Neural progenitor cell (in vitro differentiated cells): ENCODE results near the gene MGAM2.

Experiments
- CTCF ChIP-seq: fragments of 200-600 bp; sonication (generic); IDR thresholded peaks from 2 replicates; pipeline ENCODE4 v1.5.1; 2017; ENCODE audit warnings: antibody characterized with exemption, mild to moderate bottlenecking
- EZH2 ChIP-seq: fragments of 200-600 bp; sonication (generic); IDR thresholded peaks from 2 replicates; pipeline ENCODE4 v1.6.1; 2017; ENCODE audit warnings: antibody characterized with exemption, mild to moderate bottlenecking, moderate library complexity

GRCh38 chr7:142130267-142130666 is 18.7 kb downstream of the MGAM2 start:
- TF ChIP-seq CTCF (no peak), EZH2 (no peak)
